Limb (tissue), 2 donors: Measurements from ENCODE around the gene PITPNM2.
"Not testable (repeated sequence)": the region's sequence is repeated elsewhere in the genome, so short reads cannot be mapped to it uniquely, and the experiment has no call there.

Source experiments
- DNase-seq, 2 donors: peaks; one replicate each; pipeline ENCODE4 v3.0.0-alpha.2; 2016; ENCODE audit errors: extremely low spot score in 2 of 2

The PITPNM2 gene

DNA sequence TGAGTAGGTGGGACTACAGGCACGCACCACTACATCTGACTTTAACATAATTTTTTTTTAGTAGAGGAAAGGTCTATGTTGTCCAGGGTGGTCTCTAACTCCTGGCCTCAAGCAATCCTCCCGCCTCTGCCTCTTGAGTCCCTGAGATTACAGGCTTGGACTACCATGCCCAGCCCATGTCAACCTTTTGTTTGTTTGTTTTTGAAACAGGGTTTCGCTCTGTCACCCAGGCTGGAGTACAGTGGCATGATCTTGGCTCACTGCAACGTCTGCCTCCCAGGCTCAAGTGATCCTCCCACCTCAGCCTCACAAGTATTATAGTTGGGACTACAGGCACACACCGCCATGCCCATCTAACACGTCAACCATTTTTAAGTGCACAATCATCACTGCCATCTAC, 29.2 kb downstream of the PITPNM2 start:
- DNase-seq: no peak

DNA sequence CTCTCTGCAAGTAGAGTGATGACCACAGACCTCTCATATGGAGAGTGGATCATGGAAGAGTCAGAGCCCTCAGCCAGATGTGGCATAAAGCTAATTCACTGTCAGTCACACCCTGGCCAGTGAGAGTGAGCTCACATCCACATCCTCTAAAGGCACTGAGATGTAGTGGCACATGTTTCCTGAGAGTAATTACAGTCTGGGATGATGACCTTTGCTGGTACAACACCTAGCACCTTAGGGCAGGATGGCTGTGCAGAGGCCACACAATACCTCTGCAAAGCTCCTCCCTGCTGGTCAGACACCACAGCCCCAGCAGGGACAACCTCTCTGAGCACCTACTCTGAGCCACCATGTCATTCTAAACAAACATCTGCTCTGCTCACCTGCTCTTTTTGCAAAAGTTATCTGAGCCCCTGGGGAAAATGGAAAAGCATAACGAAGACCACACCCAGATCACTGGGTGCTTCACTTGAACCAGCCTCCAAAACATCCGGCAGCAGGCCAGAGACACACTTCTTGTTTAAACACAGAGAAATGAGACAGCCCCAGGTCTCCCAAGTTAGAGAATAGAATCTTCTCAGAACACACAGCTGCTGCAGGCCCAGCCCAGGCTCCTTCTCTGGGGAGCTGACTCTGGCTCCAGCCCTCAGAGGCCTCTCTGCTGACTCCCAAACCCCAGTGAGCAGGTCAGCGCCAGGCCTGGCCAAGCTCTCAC, 30.3 kb downstream of the PITPNM2 start:
- no peak for DNase-seq

DNA sequence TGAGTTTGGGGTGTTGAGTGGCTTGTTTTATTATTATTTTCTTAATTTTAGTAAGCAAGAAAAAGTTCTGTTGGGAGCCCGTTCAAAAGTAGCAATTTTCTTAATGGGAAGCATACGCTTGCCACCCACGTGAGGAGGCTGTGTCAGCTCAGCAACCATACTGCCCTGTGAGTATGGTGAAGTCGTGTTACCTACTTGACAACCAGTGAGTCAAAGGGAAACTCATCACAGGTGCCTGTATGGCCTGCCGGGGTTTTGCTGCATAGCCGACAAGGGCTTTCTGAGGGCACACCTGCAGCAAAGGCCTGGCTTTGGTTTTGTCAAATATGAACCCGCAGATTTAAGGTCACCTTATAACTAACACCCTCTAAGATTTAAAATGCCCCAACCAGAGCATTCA, 31.1 kb downstream of the PITPNM2 start:
- DNase-seq: no peak

DNA sequence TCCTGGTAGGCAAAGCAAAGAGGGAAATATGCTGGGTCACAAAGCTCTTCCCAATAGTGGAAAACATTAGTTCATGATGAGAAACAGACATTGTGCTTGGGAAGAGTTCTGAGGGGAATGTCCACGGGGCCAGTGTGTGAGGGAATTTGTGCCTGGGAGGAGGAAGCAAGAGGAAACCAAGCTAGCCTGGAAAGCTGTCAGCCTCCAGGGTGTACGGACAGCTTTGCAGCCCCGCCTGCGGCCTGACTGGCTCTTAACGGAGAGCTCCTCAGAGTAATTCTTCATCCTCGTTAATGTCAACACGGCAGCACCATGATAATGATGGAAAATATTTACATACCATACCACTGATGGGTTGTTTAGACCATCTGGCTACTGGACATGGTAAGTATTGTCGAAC, 32.4 kb downstream of the PITPNM2 start:
- DNase-seq: no peak

DNA sequence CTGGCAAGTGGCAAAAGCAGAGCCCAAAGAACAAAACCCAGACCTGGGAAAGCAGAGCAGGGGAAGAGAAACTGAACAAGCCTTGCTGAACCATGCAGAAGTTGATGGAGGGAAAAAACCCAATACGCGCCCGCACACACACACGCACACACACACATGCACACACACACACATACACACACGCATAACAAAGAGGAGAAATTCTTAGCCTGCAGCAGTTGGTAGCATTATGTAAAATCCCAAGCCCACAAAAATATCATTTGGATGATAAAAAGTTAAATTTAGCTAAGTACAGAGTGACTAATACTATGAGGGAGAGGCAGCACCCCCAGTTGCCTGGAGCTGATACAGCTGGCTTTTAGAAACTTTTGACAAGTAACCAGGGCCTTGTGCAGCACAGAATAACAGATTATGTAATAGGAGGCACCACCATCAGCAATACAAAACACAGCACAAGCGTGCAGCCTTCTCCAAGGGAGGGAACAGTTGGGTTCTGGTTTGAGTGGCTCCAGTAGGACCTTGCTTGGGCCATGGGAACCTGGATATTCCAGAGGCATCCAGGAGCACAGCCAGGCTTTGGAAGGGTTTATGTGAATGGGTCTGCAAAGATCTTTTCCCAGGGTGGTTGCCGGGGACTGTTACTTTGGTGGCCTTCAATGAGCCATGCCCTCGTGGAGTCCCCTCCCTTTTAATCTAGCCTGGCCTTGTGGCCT, 35.3 kb downstream of the PITPNM2 start:
- DNase-seq: peak in 1 of 2 donors; percentile 38

DNA sequence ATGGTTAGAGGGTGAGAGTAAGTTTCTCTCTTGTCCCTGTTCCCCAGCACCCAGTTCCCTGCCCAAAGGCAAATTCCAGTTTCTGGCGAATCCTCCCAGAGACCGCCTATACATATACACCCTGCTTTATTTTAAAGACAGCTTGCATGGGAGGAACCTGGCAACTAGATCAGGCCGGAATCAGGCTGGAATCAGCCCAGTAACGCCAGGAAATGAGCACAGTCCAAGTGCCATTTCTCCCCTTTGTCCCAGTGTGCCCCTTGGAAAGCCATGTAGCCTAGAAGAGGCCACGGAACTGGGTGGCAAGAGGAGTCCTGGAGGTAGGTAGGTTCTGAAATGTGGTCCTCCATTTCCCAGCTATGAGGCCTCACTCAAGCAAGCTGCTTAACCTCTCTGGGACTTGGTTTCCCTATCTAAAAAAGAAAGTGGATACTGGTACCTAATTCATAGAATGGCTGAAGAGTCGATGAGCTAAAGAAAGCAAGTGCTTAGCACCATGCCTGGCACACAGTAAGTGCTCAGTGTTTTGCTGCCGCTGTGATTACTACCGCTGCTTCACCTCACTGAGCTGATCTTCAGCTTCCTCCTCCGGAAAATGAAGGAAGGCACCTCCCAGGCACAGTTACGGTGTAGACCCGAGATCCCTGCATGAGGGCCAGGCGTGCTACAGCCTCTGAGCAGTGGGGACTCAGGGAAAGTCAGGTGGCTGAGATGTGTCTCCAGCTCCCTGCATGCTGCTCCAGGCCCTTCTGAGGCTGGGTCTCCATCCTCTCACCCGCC, 36.4 kb downstream of the PITPNM2 start:
- no peak for DNase-seq

DNA sequence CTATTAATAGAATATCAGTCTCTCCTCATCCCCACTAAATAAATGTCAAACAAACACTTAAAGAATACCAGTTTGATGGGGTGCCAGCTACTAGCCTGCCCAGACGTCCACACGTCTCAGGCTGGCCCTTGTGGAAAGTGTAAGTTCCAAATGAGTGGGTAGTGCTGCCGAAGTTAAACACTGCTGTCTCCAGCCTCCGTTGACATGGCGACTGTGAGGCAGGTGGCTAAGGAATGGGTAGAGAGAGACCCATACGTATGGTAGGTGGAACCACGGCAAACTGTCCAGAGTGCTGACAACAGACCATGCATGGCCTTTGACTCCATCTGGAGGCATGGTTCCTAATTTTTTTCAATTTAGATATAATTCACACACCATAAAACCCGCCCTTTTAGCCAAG, 37.9 kb downstream of the PITPNM2 start:
- no peak for DNase-seq

DNA sequence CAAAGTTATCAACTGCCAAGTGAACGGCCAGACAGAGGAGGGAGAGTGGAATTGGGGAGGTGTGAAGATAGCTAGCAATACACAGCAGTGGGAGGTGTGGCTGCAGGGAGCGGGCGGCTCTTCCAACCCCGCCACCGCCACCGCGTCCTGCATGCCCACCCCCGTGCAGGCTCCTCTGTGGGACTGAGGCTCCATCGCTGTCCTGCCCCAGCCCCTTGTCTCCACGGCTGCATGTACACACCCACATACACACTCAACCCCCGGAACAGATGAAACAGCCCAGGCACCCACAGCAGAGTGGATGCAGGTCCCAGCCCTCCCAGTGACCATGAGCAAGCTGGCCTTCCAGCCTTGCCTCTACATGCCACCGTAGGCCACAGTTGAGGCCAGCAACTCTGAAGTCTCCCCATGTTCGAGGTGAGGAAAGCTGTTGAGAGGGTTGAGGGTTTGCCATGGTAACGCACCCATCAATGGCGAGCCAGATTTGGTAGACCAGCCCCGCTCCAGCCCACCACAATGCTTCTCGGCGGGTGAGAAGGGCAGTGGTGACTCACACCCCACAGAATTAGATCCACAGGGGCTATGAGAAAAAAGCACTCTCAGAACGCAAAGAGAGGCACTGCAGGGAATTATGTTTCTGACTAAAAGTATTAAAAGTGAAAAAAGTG, 39.3 kb downstream of the PITPNM2 start:
- no peak for DNase-seq

DNA sequence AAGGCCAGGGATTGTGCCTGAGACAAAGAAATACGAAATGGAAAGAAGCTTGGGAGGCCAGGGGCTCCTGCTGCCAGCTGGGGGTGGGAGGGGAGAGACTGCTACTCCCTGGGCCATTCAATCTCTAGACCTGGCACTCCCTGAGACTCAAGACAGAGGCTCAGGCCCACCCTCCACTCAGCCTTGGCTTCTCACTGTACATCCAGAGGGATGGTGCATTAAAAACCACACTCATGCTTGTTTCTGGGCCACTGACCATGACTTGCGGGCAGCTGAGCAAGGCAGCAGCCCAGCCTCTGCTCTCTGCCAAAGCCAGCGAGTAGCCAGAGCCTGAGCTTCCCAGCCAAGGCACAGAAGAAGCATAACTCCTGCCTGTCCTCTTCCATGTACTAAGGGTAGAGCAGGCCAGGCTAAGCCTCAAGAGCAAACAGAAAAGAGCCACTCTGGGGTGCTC, 41.5 kb downstream of the PITPNM2 start:
- DNase-seq: no peak

DNA sequence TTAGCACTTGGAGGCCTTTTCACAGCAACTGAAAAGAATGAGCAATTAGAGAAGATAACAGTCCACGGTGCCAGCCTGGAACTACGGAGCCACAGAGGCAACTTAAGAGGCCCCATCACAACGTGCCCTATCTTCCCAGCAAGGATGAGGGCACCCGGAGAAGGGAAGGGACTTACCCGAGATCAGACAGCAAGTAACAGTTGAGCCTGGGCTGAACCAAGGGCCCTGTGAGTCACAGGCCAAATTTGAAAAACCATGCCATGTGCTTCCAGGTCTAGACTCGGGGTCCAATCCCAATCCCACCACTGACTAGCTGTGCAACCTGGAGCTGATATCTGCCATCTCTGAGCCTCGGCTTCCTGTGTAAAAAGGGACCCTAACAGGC, 42.2 kb downstream of the PITPNM2 start:
- DNase-seq: no peak

DNA sequence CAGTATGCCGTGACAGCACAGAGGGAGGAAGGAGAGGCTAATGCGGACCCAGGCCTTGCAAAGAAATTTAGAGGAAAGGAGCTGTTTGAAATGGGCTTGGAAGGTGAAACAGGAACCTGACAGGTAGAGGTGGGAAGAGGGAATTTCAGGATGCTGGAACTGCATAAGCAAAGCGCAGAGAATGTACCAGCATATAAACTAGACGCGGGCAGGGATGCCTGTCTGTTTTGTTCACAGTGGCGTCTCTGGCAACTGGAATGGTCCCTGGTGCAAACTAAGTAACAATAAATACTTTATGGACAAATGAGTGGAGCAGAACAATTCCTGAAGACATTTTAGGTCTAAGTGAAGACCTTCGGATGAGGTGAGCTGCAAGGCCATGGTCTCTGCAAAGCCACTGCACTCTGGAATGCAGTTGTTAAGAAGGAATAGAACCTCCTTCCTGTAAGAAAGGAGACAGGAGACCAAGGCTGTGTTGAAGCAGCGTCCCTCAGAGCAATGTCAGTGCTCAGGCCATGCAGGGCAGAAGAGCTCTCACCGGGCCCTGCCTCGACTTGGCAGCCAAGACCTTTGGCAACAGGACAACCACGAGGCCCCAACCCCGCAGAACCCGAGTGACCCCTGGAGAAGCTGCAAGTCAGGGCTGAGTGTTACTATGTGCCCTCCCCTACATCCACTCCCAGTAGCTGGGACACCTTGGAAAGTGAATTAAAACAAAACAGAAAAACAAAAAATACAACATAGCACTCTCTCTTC, 42.8 kb downstream of the PITPNM2 start:
- no peak for DNase-seq

DNA sequence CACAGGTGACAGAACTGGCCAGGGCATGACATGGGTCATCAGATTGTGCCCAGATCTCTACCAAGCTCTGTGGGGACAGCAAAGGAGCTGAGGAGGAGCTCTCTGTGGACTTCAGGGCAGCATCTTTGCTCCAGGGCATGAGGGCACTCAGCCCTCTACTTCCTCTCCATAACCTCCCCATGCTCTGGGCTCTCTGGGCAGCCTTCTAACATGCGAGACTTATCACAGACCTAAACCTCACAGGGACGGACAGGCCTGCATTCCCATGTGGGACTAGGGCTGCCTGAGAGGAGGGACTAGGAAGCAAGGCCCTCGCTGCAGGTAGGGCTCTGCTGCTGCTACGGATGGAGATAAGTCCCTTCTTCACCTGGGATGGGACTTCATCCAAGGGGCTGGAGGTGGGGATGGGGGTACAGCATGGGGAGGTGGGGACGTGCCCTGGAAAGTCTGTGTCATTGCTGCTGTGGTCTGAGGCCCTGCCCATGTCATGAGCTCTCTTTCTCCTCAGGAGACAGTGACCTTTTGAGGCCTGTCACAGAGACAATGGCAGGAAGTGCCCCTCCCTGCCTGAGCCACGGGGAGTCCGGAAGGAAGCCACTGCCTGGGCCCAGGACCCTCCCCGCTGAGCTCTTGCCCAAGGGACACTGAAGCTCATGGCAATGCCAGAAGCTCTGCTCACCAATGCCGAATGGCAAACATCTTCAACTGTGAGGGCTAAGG, 44.1 kb downstream of the PITPNM2 start:
- no peak for DNase-seq

DNA sequence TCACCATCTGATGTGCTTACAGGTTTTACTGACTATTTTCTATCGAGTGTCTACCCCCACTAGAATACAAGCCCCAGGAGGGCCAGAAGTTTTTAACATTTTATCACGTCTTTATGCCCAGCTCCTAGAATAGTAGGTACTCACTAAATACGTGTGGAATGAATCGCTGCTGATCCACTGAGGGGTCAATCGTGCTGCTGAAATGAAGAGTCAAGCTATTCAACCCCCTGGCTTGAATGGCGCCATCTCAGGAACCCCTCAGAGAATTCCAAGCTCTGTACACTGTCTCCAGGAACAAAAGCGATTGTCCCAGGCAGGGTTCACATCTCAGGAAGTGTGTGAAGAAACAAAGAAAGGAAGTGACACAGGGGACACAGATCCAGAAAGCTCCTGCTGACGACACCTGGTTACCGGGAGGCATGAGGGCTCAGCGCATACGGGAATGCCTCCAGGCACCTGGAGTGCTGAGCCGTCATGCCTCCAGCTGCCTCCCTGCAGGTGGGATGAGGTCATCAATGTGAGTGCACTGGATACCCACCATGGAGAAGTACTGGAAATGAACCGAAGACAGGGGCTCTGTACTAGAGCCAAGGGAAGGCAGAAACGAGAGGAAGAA, 45.6 kb downstream of the PITPNM2 start:
- no peak for DNase-seq

DNA sequence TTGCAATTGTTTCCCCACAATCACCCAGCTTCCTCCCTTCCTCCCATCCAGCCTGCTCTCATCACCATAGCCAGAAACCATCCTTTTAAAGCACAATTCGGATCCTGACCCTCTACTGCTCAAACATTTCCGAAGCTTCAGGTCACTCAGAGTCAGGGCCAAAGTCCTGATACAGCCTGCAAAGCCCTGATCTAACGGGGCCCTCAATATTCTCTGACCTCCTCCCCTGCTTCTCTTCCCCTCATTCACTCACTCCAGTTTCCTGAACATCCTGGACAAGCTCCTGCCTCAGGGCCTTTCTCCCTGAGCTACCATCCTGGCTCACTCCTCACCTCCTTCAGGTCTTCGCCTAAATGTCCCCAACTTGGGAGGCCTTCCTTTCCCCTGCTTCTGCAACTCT, 46.1 kb downstream of the PITPNM2 start:
- DNase-seq: no peak

DNA sequence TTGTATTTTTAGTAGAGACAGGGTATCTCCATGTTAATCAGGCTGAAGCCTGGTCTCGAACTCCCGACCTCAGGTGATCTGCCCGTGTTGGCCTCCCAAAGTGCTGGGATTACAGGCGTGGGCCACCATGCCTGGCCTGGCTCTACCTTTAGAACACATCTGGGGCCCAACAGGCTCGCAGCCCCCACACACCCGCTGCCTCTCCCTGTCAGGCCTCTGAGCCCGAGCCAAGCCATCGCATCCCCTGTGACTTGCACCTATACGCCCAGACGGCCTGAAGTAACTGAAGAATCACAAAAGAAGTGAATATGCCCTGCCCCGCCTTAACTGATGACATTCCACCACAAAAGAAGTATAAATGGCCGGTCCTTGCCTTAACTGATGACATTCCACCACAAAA, 46.8 kb downstream of the PITPNM2 start:
- DNase-seq: not testable (repeated sequence)

DNA sequence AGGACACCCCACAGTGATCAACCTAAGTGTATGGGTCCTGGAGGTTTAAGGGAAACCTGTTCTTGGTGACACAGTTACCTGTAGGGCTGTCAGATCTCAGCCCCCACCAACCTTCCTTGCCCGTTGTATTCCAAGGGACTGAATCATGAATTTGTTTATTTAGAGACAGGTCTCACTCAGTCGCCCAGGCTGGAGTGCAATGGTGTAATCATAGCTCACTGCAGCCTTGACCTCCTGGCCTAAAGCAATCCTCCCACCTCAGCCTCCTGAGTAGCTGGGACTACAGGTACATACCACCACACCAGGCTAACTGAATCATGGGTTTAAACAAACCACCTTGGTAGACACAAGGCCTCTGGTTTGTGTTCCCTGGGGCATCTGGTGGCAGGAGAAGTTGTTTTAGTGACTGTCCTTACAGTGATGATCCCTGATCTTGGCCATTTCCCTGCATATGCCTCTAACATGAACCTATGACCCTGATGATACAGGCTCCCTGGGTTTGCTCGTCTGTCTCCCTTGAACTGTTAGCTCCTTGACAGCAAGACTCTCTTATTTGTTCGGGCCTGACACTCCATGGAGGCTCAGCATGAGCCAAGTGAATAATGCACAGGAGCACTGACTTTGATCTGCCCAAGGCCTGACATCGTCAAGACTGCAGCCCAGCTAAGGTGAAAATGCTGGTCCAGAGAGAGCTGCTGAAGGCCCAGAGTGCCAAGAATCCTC, 47.9 kb downstream of the PITPNM2 start:
- no peak for DNase-seq

DNA sequence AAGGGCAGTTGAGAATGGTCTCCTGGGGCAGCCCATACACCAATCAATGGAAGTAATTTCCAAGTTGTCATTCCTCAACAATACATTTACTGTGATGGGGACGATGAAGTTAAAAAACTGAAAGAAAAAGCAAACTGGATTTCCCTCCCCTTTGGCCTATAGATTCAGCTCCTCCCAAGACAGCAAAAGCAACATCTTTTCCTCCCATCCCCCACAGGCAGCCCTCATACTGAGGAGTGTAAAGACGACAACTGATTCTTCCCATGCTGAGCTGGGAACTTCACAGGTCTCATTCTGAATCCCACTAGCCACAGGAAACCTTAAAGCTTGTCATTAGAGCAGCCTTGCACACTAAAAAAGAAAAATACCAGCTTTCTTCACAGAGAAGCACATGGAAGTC, 48.5 kb downstream of the PITPNM2 start:
- DNase-seq: no peak

DNA sequence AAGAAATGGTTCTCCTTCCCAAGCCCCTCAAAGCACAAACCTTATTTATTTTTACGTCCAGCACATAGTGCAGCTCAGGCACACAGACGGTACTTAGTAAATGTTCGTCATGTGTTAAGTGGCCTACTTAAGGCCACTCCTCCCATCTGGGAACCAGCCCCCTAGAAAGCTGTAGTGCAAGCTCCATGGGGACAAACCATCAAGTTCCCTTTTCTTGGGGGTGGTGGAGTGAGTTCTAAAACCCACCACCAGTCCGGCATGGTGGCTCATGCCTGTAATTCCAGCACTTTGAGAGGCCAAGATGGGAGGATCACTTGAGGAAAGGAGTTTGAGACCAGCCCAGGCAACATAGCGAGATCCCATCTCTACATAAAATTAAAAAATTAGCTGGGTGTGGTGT, 49.4 kb downstream of the PITPNM2 start:
- DNase-seq: no peak
